Stomach smooth muscle (tissue), 2 donors: ENCODE data around the gene CEP104.

Experiments used
- H3K27ac ChIP-seq: one replicate; pipeline ENCODE4 v1.7.0; 2013; ENCODE audit warnings: mild to moderate bottlenecking, low read length, inconsistent platforms
- H3K27me3 ChIP-seq, 2 donors: one replicate each; pipeline ENCODE4 v1.7.0; 2013; ENCODE audit warnings: low read length in 2 of 2; ENCODE audit not compliant: insufficient read depth in 2 of 2, control insufficient read depth in 1 of 2
- H3K36me3 ChIP-seq, 2 donors: one replicate each; pipeline ENCODE4 v1.7.0; 2013; ENCODE audit warnings: low read length in 2 of 2; ENCODE audit not compliant: control insufficient read depth in 2 of 2, insufficient read depth in 2 of 2
- H3K4me1 ChIP-seq: one replicate; pipeline ENCODE4 v1.7.0; 2013; ENCODE audit warnings: low read length; ENCODE audit not compliant: control insufficient read depth, insufficient read depth
- H3K4me3 ChIP-seq, 2 donors: one replicate each; pipeline ENCODE4 v1.7.0; 2013; ENCODE audit warnings: low read length in 2 of 2
- H3K9ac ChIP-seq, 2 donors: one replicate each; pipeline ENCODE4 v1.7.0; 2013; ENCODE audit warnings: low read length in 2 of 2, mild to moderate bottlenecking in 1 of 2
- H3K9me3 ChIP-seq, 2 donors: one replicate each; pipeline ENCODE4 v1.7.0; 2013; ENCODE audit warnings: low read length in 2 of 2; ENCODE audit not compliant: control insufficient read depth in 2 of 2
- donor health status: healthy.
- donor health status: Pancreatic carcinoma.

Gene CEP104

GRCh38 chr1:3787349-3787715, 69.7 kb downstream of the CEP104 start:
- Histone ChIP-seq H3K4me1 (peaks cover 11% of the 10 kb centered on the region), H3K36me3 (peaks cover 38 to 46% of the 10 kb centered on the region in 2 donors), H3K9me3 (no peaks in the 10 kb centered on the region), H3K27me3 (no peaks in the 10 kb centered on the region), H3K9ac (no peak overlapping the region), H3K27ac (no peak overlapping the region), H3K4me3 (no peak overlapping the region)

GRCh38 chr1:3786468-3787348, 70.3 kb downstream of the CEP104 start:
- no peak overlapping the region for H3K27ac ChIP-seq
- no peaks in the 10 kb centered on the region for H3K9me3 ChIP-seq
- no peak overlapping the region for H3K9ac ChIP-seq
- H3K27me3 ChIP-seq, result no peaks in the 10 kb centered on the region
- peaks cover 44 to 49% of the 10 kb centered on the region in 2 donors for H3K36me3 ChIP-seq
- H3K4me3 ChIP-seq, result no peak overlapping the region
- peaks cover 8% of the 10 kb centered on the region for H3K4me1 ChIP-seq

- H3K4me3 ChIP-seq, result no peak overlapping the region
- peaks cover 49 to 59% of the 10 kb centered on the region in 2 donors for H3K36me3 ChIP-seq
- no peak overlapping the region for H3K27ac ChIP-seq
- no peaks in the 10 kb centered on the region for H3K9me3 ChIP-seq
- no peak overlapping the region for H3K9ac ChIP-seq
- no peaks in the 10 kb centered on the region for H3K27me3 ChIP-seq
- H3K4me1 ChIP-seq, result peaks cover 3% of the 10 kb centered on the region
Measured at GRCh38 chr1:3785456-3786157, 71.4 kb downstream of the CEP104 start.

GRCh38 chr1:3785045-3785444, 72.0 kb downstream of the CEP104 start:
- Histone ChIP-seq H3K36me3 (peaks cover 49 to 64% of the 10 kb centered on the region in 2 donors), H3K4me3 (no peak overlapping the region), H3K27ac (no peak overlapping the region), H3K9ac (no peak overlapping the region), H3K4me1 (no peaks in the 10 kb centered on the region), H3K9me3 (no peaks in the 10 kb centered on the region), H3K27me3 (no peaks in the 10 kb centered on the region)

- Histone ChIP-seq H3K9ac (no peak overlapping the region), H3K27ac (no peak overlapping the region), H3K27me3 (no peaks in the 10 kb centered on the region), H3K9me3 (no peaks in the 10 kb centered on the region), H3K4me3 (no peak overlapping the region), H3K36me3 (peaks cover 61 to 75% of the 10 kb centered on the region in 2 donors), H3K4me1 (no peaks in the 10 kb centered on the region)
Measured at GRCh38 chr1:3783651-3784474, 73.1 kb downstream of the CEP104 start.

- H3K9me3 ChIP-seq, result no peaks in the 10 kb centered on the region
- no peak overlapping the region for H3K4me3 ChIP-seq
- no peak overlapping the region for H3K27ac ChIP-seq
- H3K36me3 ChIP-seq, result peaks cover 46 to 57% of the 10 kb centered on the region in 2 donors
- H3K27me3 ChIP-seq, result no peaks in the 10 kb centered on the region
- H3K9ac ChIP-seq, result no peak overlapping the region
- H3K4me1 ChIP-seq, result peaks cover under 1% of the 10 kb centered on the region
Measured at GRCh38 chr1:3780901-3781300, 76.1 kb downstream of the CEP104 start.

- peaks cover 2% of the 10 kb centered on the region for H3K4me1 ChIP-seq
- no peaks in the 10 kb centered on the region for H3K9me3 ChIP-seq
- H3K36me3 ChIP-seq, result peaks cover 41 to 52% of the 10 kb centered on the region in 2 donors
- no peaks in the 10 kb centered on the region for H3K27me3 ChIP-seq
- H3K27ac ChIP-seq, result no peak overlapping the region
- H3K4me3 ChIP-seq, result no peak overlapping the region
- no peak overlapping the region for H3K9ac ChIP-seq
Measured at GRCh38 chr1:3779912-3780416, 77.0 kb downstream of the CEP104 start.

- Histone ChIP-seq H3K27me3 (no peaks in the 10 kb centered on the region), H3K4me3 (no peak overlapping the region), H3K9ac (no peak overlapping the region), H3K4me1 (peaks cover 2% of the 10 kb centered on the region), H3K9me3 (no peaks in the 10 kb centered on the region), H3K27ac (no peak overlapping the region), H3K36me3 (peaks cover 39 to 47% of the 10 kb centered on the region in 2 donors)
Measured at GRCh38 chr1:3779265-3779911, 77.6 kb downstream of the CEP104 start.

GRCh38 chr1:3778590-3779264, 78.3 kb downstream of the CEP104 start:
- Histone ChIP-seq H3K27ac (no peak overlapping the region), H3K4me3 (no peak overlapping the region), H3K9ac (no peak overlapping the region), H3K9me3 (no peaks in the 10 kb centered on the region), H3K4me1 (peaks cover 6% of the 10 kb centered on the region), H3K36me3 (peaks cover 35 to 41% of the 10 kb centered on the region in 2 donors), H3K27me3 (no peaks in the 10 kb centered on the region)
